ENCODE measurements around the gene APEX1.
A peak's percentile ranks its signal among the peaks of the same experiment; 100 is the strongest.
"Not testable (repeated sequence)": the region's sequence is repeated elsewhere in the genome, so short reads cannot be mapped to it uniquely, and the experiment has no call there.

APEX1 gene

DNA sequence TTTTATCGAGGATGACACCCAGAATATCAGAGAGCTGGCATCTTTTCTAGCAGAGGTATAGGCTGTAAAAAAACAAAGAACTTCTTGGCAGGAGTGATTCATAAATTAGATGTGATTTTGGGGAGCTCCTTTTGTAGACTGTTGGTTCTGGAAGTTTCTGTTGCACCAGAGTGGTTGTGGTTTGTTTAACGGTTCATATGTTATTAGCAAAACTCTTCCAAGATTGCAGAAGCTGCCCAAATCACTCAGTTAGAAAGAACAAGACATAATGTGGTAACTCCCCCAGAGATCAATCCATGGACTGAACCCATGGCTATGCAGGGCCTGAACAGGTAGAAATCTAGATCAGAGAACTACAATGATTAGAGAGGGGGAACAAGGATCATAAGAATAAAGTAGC lies 43.6 kb downstream of the APEX1 start:
- H3K4me3 ChIP-seq (replicated peaks in 1 of 2; ENCODE audit: low read depth in 2 of 2, low read length in 2 of 2), result no peak overlapping the region
- DNase-seq (ENCODE audit: low read depth in 2 of 2), result no peak
- TF ChIP-seq, protein P1, sequence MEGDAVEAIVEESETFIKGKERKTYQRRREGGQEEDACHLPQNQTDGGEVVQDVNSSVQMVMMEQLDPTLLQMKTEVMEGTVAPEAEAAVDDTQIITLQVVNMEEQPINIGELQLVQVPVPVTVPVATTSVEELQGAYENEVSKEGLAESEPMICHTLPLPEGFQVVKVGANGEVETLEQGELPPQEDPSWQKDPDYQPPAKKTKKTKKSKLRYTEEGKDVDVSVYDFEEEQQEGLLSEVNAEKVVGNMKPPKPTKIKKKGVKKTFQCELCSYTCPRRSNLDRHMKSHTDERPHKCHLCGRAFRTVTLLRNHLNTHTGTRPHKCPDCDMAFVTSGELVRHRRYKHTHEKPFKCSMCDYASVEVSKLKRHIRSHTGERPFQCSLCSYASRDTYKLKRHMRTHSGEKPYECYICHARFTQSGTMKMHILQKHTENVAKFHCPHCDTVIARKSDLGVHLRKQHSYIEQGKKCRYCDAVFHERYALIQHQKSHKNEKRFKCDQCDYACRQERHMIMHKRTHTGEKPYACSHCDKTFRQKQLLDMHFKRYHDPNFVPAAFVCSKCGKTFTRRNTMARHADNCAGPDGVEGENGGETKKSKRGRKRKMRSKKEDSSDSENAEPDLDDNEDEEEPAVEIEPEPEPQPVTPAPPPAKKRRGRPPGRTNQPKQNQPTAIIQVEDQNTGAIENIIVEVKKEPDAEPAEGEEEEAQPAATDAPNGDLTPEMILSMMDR (IDR thresholded peaks at IDR 0.05; ENCODE audit: low read depth, low read length), result no peak

DNA sequence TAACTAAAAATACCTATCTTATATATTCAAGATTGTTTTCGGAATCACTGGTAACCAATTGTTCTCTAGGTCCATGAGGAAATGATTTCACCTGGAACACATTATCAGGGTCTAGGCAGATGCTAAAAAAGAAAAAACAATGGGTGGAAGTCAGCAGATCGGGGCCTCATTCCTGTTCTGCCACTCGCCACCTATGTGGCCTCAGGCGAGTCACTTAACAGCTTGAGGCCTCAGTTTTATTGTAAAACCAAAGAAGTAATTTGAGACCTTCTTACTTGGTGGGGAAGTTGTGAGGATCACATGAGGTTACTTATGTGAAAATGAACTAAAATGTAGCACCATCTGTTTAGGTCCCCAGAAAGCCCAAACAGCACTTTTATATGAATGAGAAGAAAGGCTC lies 44.1 kb downstream of the APEX1 start:
- H3K4me3 ChIP-seq (replicated peaks in 1 of 2; ENCODE audit: low read depth in 2 of 2, low read length in 2 of 2), result no peak overlapping the region
- DNase-seq (ENCODE audit: low read depth in 2 of 2), result no peak
- TF ChIP-seq, protein P1 (IDR thresholded peaks at IDR 0.05; ENCODE audit: low read depth, low read length), result no peak

DNA sequence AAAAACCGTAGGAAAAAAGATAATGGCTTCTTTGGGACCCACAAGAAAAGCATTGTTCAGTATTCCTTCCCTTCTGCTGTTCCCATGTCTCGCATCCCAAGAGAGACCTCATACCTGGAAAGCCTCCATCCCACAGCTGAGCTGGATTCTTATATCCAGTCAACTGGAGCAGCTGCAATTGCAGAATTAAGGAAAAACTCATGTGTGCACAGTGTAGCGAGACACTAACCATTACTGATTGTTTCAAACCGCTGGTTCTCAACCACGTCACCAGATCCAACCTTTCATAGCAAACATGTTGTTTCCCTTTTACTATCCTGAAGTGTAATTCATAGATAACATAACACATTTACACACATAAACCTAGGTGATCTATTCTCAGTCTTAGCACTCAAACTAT lies 44.9 kb downstream of the APEX1 start:
- no peak for DNase-seq (ENCODE audit: low read depth in 2 of 2)
- no peak overlapping the region for H3K4me3 ChIP-seq (replicated peaks in 1 of 2; ENCODE audit: low read depth in 2 of 2, low read length in 2 of 2)
- TF ChIP-seq, protein P1 (IDR thresholded peaks at IDR 0.05; ENCODE audit: low read depth, low read length), result no peak

DNA sequence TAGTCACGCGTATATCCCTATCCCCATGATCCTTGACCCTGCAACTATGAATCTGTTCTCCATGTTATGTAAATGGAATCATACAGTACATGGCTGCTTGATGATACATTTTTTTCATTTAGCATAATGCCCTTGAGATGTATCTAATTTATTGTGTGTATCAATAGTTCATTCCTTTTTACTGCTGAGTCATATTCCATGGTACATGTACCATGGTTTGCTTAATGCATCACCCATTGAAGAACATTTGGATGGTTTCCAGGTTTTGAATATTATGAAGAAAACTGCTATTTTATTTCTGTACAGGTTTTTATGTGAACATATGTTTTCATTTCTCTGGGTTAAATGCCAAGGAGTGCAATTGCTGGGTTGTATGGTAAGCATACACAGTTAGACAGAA lies 46.3 kb downstream of the APEX1 start:
- peak; percentile 26 to 81 for DNase-seq (ENCODE audit: low read depth in 2 of 2)
- no peak overlapping the region for H3K4me3 ChIP-seq (replicated peaks in 1 of 2; ENCODE audit: low read depth in 2 of 2, low read length in 2 of 2)
- TF ChIP-seq, protein P1 (IDR thresholded peaks at IDR 0.05; ENCODE audit: low read depth, low read length), result no peak

DNA sequence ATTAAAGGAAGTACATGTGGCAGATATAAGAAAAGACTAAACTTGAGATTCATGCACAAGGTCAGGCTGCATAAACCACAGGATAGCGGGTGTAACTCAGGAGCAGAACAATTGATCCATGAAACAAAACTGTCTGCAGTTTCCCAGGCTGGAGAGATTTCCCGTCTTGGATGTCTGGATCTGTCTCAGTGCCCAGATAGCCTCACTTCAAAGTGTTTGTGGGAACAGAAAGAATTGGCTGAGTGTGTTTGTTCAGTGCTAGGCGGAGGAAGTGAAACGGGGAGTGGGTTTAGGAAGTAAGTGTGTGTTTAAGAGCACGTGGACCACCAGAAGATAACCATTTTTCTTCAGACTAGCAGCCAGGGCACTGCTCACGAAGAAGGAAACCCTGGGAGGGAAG lies 48.9 kb downstream of the APEX1 start:
- TF ChIP-seq, protein P1 (IDR thresholded peaks at IDR 0.05; ENCODE audit: low read depth, low read length), result no peak
- DNase-seq (ENCODE audit: low read depth in 2 of 2), result no peak
- no peak overlapping the region for H3K4me3 ChIP-seq (replicated peaks in 1 of 2; ENCODE audit: low read depth in 2 of 2, low read length in 2 of 2)

DNA sequence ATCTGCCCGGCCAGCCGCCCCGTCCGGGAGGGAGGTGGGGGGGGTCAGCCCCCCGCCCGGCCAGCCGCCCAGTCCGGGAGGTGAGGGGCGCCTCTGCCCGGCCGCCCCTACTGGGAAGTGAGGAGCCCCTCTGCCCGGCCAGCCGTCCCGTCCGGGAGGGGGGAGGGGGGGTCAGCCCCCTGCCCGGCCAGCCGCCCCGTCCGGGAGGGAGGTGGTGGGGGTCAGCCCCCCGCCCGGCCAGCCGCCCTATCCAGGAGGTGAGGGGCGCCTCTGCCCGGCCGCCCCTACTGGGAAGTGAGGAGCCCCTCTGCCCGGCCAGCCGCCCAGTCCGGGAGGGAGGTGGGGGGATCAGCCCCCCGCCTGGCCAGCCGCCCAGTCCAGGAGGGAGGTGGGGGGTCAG lies 51.2 kb downstream of the APEX1 start:
- not testable (repeated sequence) for H3K4me3 ChIP-seq (replicated peaks in 1 of 2; ENCODE audit: low read depth in 2 of 2, low read length in 2 of 2)

DNA sequence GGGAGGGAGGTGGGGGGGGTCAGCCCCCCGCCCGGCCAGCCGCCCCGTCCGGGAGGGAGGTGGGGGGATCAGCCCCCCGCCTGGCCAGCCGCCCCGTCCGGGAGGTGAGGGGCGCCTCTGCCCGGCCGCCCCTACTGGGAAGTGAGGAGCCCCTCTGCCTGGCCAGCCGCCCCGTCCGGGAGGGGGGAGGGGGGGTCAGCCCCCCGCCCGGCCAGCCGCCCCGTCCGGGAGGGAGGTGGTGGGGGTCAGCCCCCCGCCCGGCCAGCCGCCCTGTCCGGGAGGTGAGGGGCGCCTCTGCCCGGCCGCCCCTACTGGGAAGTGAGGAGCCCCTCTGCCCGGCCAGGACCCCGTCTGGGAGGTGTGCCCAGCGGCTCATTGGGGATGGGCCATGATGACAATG lies 51.7 kb downstream of the APEX1 start:
- DNase-seq (ENCODE audit: low read depth in 2 of 2); H3K4me3 ChIP-seq (replicated peaks in 1 of 2; ENCODE audit: low read depth in 2 of 2, low read length in 2 of 2): not testable (repeated sequence)

More for the DNA sequence above, 51.2 kb downstream of the APEX1 start:
- not testable (repeated sequence) for DNase-seq (ENCODE audit: low read depth in 2 of 2)
